ENCODE results near the gene SEC14L5. TPM values are rescaled to one million over a fixed set of nuclear protein-coding genes. Genes with fewer than 3 reads are reported as not detected.

The SEC14L5 gene
- total RNA-seq, 2 donors from 2014 or later: 0.74 to 0.77 TPM

DNA sequence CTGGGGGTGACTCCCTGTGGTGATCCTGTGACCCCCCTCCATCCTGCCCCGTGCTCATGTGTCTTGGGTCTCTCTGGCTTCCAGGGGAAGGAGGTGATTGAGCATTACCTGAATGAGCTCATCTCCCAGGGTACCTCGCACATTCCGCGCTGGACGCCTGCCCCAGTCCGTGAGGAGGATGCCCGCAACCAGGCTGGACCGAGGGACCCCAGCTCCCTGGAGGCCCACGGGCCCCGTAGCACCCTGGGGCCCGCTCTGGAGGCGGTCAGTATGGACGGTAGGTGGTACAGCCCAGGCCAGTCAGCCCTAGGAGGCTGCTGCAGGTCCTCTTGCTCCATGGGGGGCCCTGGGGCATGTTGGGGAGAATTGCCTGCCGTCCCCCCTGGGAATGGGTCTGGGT, 33.6 kb downstream of the SEC14L5 start:
- no peak for DNase-seq (ENCODE audit: low spot score)
- H3K27me3 ChIP-seq (replicated peaks; ENCODE audit: insufficient read depth): peaks cover 7% of the 10 kb centered on the region
- intact Hi-C loops (cut with DNase I): no loop called here
- no peaks in the 10 kb centered on the region for H3K9me3 ChIP-seq
- H3K4me3 ChIP-seq: no peak overlapping the region
- TF ChIP-seq POLR2AphosphoS5 (IDR thresholded peaks at IDR 0.05) (no peak), CTCF (IDR thresholded peaks at IDR 0.05) (no peak), POLR2A (IDR thresholded peaks at IDR 0.05) (no peak)
- H3K4me1 ChIP-seq (replicated peaks): no peaks in the 10 kb centered on the region
- WGBS: 81% methylated on average over 12 of the region's 14 CpGs
- H3K27ac ChIP-seq: no peak overlapping the region
- no peaks in the 10 kb centered on the region for H3K36me3 ChIP-seq

DNA sequence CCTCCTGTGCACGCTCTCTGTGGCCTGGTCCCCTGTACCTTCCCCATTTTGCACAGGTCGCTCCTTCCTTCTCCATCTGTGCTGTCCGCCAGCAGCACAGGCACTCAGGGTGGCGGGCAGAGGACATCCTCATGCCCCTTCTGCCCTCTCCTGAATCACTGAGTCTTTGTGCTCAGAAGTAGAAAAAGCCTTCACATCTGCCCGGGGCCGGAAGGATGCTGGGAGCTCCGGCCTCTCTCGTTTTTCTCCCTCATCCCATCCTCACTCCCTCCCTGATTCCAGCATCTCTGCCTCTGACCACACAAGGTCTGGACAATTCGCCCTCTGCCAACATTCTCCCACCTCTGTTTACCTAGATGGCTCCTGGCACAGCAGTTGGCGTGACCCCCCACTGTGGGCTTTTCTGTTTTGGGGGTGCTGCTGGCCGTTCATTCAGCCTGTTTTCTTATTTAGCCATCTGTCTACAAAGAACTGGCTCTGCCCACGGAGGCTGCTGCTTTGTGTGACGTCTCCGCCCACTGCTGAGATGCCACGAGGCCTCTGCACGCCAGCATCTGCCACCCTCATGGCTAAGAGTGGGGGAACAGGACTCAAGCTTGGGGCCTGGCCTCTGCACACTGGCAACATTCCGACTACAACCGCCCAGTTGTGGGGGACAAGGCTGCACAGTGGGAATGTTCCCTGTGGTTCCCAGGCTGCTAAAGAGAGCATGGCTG, 36.7 kb downstream of the SEC14L5 start:
- DNase-seq (ENCODE audit: low spot score): no peak
- WGBS: 57% methylated on average over 18 of the region's 18 CpGs
- no peaks in the 10 kb centered on the region for H3K4me1 ChIP-seq (replicated peaks)
- no peaks in the 10 kb centered on the region for H3K9me3 ChIP-seq
- H3K27me3 ChIP-seq (replicated peaks; ENCODE audit: insufficient read depth): peaks cover 2% of the 10 kb centered on the region
- TF ChIP-seq POLR2AphosphoS5 (IDR thresholded peaks at IDR 0.05) (no peak), CTCF (IDR thresholded peaks at IDR 0.05) (no peak), POLR2A (IDR thresholded peaks at IDR 0.05) (no peak)
- no peaks in the 10 kb centered on the region for H3K36me3 ChIP-seq
- no peak overlapping the region for H3K4me3 ChIP-seq
- intact Hi-C loops (cut with DNase I): no loop called here
- H3K27ac ChIP-seq: no peak overlapping the region

DNA sequence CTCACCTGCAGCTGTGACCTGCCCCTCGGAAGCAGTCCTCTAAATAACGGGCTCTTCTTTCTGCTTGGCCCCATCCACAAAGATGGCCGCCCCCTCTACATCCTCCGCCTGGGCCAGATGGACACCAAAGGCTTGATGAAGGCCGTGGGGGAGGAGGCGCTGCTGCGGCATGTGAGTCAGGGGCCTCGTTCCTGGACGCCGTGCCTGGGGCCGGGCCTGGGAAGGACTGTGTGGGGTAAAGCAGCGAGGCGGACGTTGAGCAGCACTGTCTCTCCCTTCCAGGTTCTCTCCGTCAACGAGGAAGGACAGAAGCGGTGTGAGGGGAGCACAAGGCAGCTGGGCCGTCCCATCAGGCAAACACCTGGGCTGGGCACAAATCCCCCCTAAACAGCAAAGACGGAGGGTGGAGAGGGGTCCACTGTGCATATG, 42.5 kb downstream of the SEC14L5 start:
- H3K36me3 ChIP-seq: no peaks in the 10 kb centered on the region
- DNase-seq (ENCODE audit: low spot score): no peak
- no peaks in the 10 kb centered on the region for H3K4me1 ChIP-seq (replicated peaks)
- no peak overlapping the region for H3K4me3 ChIP-seq
- intact Hi-C loops (cut with DNase I): no loop called here
- no peaks in the 10 kb centered on the region for H3K27me3 ChIP-seq (replicated peaks; ENCODE audit: insufficient read depth)
- WGBS: 83% methylated on average over 19 of the region's 19 CpGs
- no peak overlapping the region for H3K27ac ChIP-seq
- no peak for TF ChIP-seq CTCF (IDR thresholded peaks at IDR 0.05)
- no peak for TF ChIP-seq POLR2AphosphoS5 (IDR thresholded peaks at IDR 0.05)
- TF ChIP-seq POLR2A (IDR thresholded peaks at IDR 0.05): no peak
- H3K9me3 ChIP-seq: no peaks in the 10 kb centered on the region

DNA sequence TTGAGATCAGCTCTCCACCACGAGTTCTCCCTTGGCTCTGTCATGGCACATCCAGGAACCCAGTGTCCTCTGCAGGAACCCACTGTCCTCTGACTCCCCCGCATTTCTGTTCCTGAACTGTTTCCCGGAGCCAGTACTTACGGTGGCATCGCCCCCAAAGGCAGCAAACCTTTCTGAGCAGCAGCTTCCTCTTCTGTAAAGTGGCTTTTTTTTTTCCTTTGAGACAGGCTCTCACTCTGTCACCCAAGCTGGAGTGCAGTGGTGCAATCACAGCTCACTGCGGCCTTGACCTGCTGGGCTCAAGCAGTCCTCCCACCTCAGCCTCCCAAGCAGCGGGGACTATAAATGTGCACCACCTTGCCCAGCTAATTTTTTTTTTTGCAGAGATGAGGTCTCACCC, 43.4 kb downstream of the SEC14L5 start:
- no peaks in the 10 kb centered on the region for H3K36me3 ChIP-seq
- intact Hi-C loops (cut with DNase I): no loop called here
- no peaks in the 10 kb centered on the region for H3K9me3 ChIP-seq
- H3K27ac ChIP-seq: no peak overlapping the region
- WGBS: 66% methylated on average over 7 of the region's 7 CpGs
- no peaks in the 10 kb centered on the region for H3K27me3 ChIP-seq (replicated peaks; ENCODE audit: insufficient read depth)
- H3K4me3 ChIP-seq: no peak overlapping the region
- TF ChIP-seq CTCF (IDR thresholded peaks at IDR 0.05) (no peak), POLR2AphosphoS5 (IDR thresholded peaks at IDR 0.05) (no peak), POLR2A (IDR thresholded peaks at IDR 0.05) (no peak)
- H3K4me1 ChIP-seq (replicated peaks): no peaks in the 10 kb centered on the region
- DNase-seq (ENCODE audit: low spot score): no peak

GRCh38 chr16:5001986-5002385, 43.9 kb downstream of the SEC14L5 start:
- 65% methylated on average over 6 of the region's 6 CpGs for WGBS
- Histone ChIP-seq H3K27me3 (replicated peaks; ENCODE audit: insufficient read depth) (no peaks in the 10 kb centered on the region), H3K36me3 (no peaks in the 10 kb centered on the region), H3K4me3 (no peak overlapping the region), H3K4me1 (replicated peaks) (no peaks in the 10 kb centered on the region), H3K9me3 (no peaks in the 10 kb centered on the region), H3K27ac (no peak overlapping the region)
- intact Hi-C loops (cut with DNase I): no loop called here
- no peak for DNase-seq (ENCODE audit: low spot score)
- no peak for TF ChIP-seq POLR2AphosphoS5 (IDR thresholded peaks at IDR 0.05)
- TF ChIP-seq POLR2A (IDR thresholded peaks at IDR 0.05): no peak
- no peak for TF ChIP-seq CTCF (IDR thresholded peaks at IDR 0.05)

Data from prostate gland (tissue), 2 donors.